Fibroblast of villous mesenchyme (primary cell): ENCODE data around the gene OR51S1. TPM values are rescaled to one million over a fixed set of nuclear protein-coding genes. Genes with fewer than 3 reads are reported as not detected.

Source experiments
- DNase-seq: peaks from one replicate; pipeline ENCODE4 v3.0.0-alpha.2; 2010; ENCODE audit warnings: low read depth
- H3K4me3 ChIP-seq: 2 replicates; pipeline ENCODE4 v1.5.1; 2011; ENCODE audit warnings: low read depth, mild to moderate bottlenecking, low read length
- total RNA-seq: library from RNA; depleted of rRNA; stranded (reverse); fragments of >200 nt; gene quantifications from 2 replicates; pipeline ENCODE4 v1.2.3, GENCODE V29; 2012
- TF ChIP-seq, protein P1 (sequence below): IDR thresholded peaks from 2 replicates; pipeline ENCODE4 v1.5.1; 2012; ENCODE audit warnings: low read depth, mild to moderate bottlenecking, low read length; ENCODE audit not compliant: insufficient read depth

The OR51S1 gene
- total RNA-seq, 1 donor, result not detected

GRCh38 chr11:4851033-4851432 lies 2.0 kb upstream of the OR51S1 start:
- no peak overlapping the region for H3K4me3 ChIP-seq
- DNase-seq, result peak; percentile 5

GRCh38 chr11:4839851-4840549 lies 9.0 kb downstream of the OR51S1 start:
- no peak overlapping the region for H3K4me3 ChIP-seq
- no peak for DNase-seq
- TF ChIP-seq, protein P1, sequence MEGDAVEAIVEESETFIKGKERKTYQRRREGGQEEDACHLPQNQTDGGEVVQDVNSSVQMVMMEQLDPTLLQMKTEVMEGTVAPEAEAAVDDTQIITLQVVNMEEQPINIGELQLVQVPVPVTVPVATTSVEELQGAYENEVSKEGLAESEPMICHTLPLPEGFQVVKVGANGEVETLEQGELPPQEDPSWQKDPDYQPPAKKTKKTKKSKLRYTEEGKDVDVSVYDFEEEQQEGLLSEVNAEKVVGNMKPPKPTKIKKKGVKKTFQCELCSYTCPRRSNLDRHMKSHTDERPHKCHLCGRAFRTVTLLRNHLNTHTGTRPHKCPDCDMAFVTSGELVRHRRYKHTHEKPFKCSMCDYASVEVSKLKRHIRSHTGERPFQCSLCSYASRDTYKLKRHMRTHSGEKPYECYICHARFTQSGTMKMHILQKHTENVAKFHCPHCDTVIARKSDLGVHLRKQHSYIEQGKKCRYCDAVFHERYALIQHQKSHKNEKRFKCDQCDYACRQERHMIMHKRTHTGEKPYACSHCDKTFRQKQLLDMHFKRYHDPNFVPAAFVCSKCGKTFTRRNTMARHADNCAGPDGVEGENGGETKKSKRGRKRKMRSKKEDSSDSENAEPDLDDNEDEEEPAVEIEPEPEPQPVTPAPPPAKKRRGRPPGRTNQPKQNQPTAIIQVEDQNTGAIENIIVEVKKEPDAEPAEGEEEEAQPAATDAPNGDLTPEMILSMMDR, result no peak

More at GRCh38 chr11:4851033-4851432, 2.0 kb upstream of the OR51S1 start:
- TF ChIP-seq, protein P1, result no peak

DNA sequence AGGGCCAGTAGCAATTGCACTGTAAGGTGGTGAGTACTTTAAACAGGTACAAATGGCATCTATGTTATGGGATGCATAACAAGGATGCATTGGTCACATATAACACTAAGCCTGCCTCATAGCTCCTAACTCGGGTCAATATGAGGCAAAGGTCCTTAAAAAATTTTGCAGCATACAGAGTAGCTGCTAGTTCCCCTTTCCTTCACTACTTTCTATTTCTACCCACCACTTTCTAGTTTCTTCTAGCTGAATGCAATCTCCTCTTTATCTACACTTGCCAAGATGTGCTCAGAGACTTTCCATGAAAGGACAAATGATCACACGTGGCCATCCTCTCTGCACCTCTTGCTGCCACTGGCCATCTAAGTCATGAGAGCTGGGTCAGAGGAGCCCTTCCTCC lies 18.1 kb downstream of the OR51S1 start:
- TF ChIP-seq, protein P1, result no peak
- H3K4me3 ChIP-seq, result no peak overlapping the region
- DNase-seq, result no peak

GRCh38 chr11:4830346-4830745 lies 18.7 kb downstream of the OR51S1 start:
- no peak for DNase-seq
- TF ChIP-seq, protein P1, result no peak
- H3K4me3 ChIP-seq, result no peak overlapping the region

- peak; percentile 1 for DNase-seq
- TF ChIP-seq, protein P1, result peak; percentile 10
- no peak overlapping the region for H3K4me3 ChIP-seq
Measured at GRCh38 chr11:4826425-4826824, 22.6 kb downstream of the OR51S1 start.

- DNase-seq, result no peak
- TF ChIP-seq, protein P1, result no peak
- H3K4me3 ChIP-seq, result no peak overlapping the region
Measured at GRCh38 chr11:4825132-4825531, 23.9 kb downstream of the OR51S1 start.

- no peak within 1 kb of the TSS for H3K4me3 ChIP-seq
- no peak for DNase-seq
- TF ChIP-seq, protein P1, result no peak
Measured at GRCh38 chr11:4821021-4821420, 28.0 kb downstream of the OR51S1 start, which contains the start of gene OR51F2. Gene OR51F2, plus strand, starts transcription at chr11:4821321. Its CDS starts 101 bp downstream, at chr11:4821422.
